GM13977 (cell line): ENCODE data around the gene PEX13.
A peak's percentile ranks its signal among the peaks of the same experiment; 100 is the strongest.
"Not testable (repeated sequence)": the region's sequence is repeated elsewhere in the genome, so short reads cannot be mapped to it uniquely, and the experiment has no call there.

Source experiments
- DNase-seq: peaks from one replicate; pipeline ENCODE4 v3.0.0; 2012; ENCODE audit warnings: low spot score
- in situ Hi-C: fragments of 300-500 bp; cut with MboI; formaldehyde crosslinking; loops from one replicate; pipeline ENCODE4 v1.12.0; 2022; ENCODE audit warnings: low sequenced_read_pairs, low pct_unique_long_range_greater_than_20kb, mixed read lengths, inconsistent platforms; ENCODE audit not compliant: unreplicated experiment
- TF ChIP-seq, protein P1 (sequence below): IDR thresholded peaks from 2 replicates; pipeline ENCODE4 v1.5.1; 2012; ENCODE audit warnings: mild to moderate bottlenecking, control low read depth; ENCODE audit not compliant: insufficient read depth; ENCODE audit errors: extremely low read depth, missing control alignments

The PEX13 gene

DNA sequence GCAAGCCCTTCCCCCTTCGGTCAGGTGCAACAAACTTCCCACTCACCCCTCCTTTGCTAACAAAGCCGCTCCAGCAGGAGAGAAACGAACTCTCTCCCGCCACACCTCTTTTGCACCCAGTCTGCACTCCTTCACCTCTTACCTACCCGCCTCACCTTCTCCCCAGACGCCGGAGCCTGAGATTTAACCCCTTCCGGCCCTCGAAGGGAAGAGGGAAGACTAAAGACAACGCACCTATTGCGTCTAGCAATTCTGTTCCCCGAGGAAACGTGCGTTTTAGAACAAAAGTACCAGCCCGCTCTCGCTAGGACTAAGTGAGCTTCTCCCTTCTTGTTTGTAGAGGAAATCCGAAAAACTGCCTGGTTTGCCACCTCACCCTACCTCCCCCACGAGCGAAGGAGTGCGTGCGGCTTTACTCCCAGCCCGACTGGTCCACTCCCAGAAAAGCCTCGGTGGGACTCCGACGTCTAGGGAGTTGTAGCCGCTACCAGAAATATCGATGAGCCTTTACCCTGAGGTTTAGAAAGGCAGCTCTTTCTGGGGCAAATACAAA, 441 bp upstream of the PEX13 start:
- in situ Hi-C loops: no loop called here
- peak; percentile 70 for DNase-seq
- TF ChIP-seq, protein P1, sequence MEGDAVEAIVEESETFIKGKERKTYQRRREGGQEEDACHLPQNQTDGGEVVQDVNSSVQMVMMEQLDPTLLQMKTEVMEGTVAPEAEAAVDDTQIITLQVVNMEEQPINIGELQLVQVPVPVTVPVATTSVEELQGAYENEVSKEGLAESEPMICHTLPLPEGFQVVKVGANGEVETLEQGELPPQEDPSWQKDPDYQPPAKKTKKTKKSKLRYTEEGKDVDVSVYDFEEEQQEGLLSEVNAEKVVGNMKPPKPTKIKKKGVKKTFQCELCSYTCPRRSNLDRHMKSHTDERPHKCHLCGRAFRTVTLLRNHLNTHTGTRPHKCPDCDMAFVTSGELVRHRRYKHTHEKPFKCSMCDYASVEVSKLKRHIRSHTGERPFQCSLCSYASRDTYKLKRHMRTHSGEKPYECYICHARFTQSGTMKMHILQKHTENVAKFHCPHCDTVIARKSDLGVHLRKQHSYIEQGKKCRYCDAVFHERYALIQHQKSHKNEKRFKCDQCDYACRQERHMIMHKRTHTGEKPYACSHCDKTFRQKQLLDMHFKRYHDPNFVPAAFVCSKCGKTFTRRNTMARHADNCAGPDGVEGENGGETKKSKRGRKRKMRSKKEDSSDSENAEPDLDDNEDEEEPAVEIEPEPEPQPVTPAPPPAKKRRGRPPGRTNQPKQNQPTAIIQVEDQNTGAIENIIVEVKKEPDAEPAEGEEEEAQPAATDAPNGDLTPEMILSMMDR: no peak

DNA sequence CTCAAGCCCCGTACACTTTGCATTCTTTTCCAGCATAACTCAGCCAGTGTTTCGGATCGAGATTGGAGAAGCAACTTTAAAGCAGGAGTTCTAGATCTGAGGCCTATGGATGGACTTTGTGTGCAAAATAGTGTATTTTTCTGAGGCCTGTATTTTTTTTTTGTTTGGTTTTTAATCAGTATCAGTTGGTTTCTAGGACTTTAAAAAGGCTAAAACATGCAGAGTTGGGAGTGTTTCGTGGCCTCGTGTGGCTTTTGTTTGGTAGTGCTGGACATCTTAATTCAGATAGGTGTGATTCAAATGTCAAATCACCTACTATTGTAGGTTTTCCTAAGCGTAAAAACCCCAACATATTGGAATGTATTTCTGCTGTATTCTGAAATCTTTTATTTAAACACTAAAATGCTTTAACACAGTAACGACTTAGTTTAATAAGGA, 817 bp downstream of the PEX13 start:
- TF ChIP-seq, protein P1: no peak
- DNase-seq: no peak
- in situ Hi-C loops: no loop called here

DNA sequence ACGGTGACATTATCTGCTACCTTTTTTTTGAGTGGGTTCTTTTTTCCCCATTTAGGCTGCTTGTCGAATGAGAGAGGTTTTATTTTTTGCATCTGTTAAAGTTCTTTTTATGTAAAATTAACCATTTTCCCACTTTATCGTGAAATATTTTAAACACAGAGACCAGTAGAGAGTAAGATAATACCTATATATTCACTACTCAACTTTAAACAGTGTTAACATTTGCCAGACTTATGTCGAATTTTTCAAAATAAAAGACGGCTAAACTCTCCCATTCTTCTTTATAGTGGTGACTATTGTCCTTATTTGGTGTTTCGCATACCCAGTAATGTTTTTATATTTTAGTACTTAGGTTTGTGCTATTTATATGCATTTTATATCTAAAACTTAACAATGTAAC, 1.3 kb downstream of the PEX13 start:
- TF ChIP-seq, protein P1: no peak
- in situ Hi-C loops: no loop called here

GRCh38 chr2:61021228-61021660, 3.7 kb downstream of the PEX13 start:
- TF ChIP-seq, protein P1: no peak
- in situ Hi-C loops: no loop called here
- DNase-seq: no peak

More for the DNA sequence above, 1.3 kb downstream of the PEX13 start:
- DNase-seq: no peak

- in situ Hi-C loops: no loop called here
- TF ChIP-seq, protein P1: no peak
- DNase-seq: no peak
These were observed 6.2 kb downstream of the PEX13 start for GRCh38 chr2:61023670-61024069.

DNA sequence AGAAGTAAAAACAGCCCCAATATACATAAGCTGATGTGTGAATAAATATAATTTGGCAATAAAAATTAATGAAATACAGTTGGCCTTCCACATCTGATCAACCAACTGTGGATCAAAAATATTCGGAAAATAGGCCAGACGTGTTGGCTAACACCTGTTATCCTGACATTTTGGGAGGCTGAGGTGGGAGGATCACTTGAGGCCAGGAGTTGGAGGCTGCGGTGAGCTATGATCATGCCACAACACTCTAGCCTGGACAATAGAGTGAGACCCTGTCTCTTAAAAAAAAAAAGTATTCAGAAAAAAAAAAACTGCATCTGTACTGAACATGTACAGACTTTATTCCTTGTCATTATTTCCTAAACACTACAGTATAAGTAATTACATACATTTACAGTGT, 12.0 kb downstream of the PEX13 start:
- TF ChIP-seq, protein P1: no peak
- in situ Hi-C loops: no loop called here
- DNase-seq: no peak

- in situ Hi-C loops, DNase-seq: not testable (repeated sequence)
These were observed 17.1 kb downstream of the PEX13 start for GRCh38 chr2:61034592-61034991.

DNA sequence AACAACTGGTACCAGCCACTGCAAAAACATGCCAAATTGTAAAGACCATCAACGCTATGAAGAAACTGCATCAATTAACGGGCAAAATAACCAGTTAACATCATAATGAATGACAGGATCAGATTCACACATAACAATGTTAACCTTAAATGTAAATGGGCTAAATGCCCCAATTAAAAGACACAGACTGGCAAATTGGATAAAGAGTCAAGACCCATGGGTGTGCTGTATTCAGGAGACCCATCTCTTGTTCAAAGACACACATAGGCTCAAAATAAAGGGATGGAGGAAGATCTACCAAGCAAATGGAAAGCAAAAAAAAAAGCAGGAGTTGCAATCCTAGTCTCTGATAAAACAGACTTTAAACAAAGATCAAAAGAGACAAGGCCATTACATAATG, 19.1 kb downstream of the PEX13 start:
- in situ Hi-C loops, DNase-seq: not testable (repeated sequence)
